ENCODE results near the gene BCO2. TPM values are rescaled to one million over a fixed set of nuclear protein-coding genes. Genes with fewer than 3 reads are reported as not detected.

The BCO2 gene
- total RNA-seq, 2 donors from 2014 or later: 0.24 to 1.0 TPM

DNA sequence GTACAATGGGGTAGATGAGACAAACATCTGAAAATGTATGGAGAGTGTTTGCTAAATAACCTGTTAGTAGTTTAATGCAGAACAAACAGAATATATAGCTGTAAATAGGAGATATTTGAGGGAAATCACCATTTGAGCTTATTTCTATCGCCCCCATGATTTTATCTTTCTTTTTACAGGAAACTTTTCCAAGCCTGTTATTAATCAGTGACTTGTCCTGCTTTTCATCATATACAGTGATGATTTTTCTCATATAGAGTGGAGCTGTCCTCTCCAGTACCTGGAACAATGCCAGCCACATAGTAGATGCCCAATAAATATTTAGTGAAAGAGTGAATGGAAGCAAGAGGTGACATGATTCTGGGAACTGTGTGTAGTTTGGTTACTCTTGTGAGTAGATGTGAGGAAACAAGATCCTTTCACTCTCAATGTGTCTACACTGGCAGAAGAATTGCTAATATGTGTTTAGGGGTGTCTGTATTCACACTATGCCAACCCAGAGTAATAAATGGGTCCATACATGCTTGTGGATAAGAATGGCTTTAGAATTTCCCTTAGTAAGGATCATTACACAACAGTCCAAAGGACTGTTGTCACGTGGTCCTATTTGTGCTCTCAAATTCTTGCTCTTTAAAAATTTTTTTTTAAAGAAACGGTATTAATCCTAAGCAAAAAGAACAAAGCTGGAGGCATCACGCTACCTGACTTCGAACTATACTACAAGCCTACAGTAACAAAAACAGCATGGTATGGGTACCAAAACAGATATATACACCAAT is 48.6 kb downstream of the BCO2 start:
- H3K27ac ChIP-seq (ENCODE audit: low read depth, low read length): no peak overlapping the region
- H3K9me3 ChIP-seq (ENCODE audit: control insufficient read depth, low read length): no peaks in the 10 kb centered on the region
- H3K36me3 ChIP-seq (ENCODE audit: control insufficient read depth, insufficient read depth, low read length): peaks cover 8% of the 10 kb centered on the region
- Mint-ChIP-seq H3K27ac (no peak overlapping the region), H3K9me3 (no peaks in the 10 kb centered on the region), H3K4me1 (peaks cover 8% of the 10 kb centered on the region), H3K36me3 (ENCODE audit: low read depth) (peaks cover 7% of the 10 kb centered on the region), H3K4me3 (no peak overlapping the region), H3K27me3 (ENCODE audit: insufficient read depth) (peaks cover 22% of the 10 kb centered on the region)
- no peak overlapping the region for H3K9ac ChIP-seq (ENCODE audit: extremely low read depth, low read length, poor library complexity, severe bottlenecking)
- 80 to 90% methylated on average over 5 of the region's 5 CpGs for WGBS, 2 experiments (ENCODE audit: insufficient coverage in 1 of 2, insufficient read length in 1 of 2)
- peaks cover 20% of the 10 kb centered on the region for H3K27me3 ChIP-seq (ENCODE audit: control insufficient read depth, insufficient read depth, low read length, poor library complexity, severe bottlenecking)
- no peaks in the 10 kb centered on the region for H3K4me1 ChIP-seq (ENCODE audit: control insufficient read depth, insufficient read depth, low read length)
- TF ChIP-seq, protein P1, sequence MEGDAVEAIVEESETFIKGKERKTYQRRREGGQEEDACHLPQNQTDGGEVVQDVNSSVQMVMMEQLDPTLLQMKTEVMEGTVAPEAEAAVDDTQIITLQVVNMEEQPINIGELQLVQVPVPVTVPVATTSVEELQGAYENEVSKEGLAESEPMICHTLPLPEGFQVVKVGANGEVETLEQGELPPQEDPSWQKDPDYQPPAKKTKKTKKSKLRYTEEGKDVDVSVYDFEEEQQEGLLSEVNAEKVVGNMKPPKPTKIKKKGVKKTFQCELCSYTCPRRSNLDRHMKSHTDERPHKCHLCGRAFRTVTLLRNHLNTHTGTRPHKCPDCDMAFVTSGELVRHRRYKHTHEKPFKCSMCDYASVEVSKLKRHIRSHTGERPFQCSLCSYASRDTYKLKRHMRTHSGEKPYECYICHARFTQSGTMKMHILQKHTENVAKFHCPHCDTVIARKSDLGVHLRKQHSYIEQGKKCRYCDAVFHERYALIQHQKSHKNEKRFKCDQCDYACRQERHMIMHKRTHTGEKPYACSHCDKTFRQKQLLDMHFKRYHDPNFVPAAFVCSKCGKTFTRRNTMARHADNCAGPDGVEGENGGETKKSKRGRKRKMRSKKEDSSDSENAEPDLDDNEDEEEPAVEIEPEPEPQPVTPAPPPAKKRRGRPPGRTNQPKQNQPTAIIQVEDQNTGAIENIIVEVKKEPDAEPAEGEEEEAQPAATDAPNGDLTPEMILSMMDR (conservative IDR thresholded peaks at IDR 0.05): no peak
- H3K4me3 ChIP-seq (ENCODE audit: low read length): no peak overlapping the region
- no peak for DNase-seq

- Histone ChIP-seq H3K9ac (ENCODE audit: extremely low read depth, low read length, poor library complexity, severe bottlenecking) (peak overlapping the region; percentile 77), H3K27ac (ENCODE audit: low read depth, low read length) (no peak overlapping the region), H3K4me3 (ENCODE audit: low read length) (peak overlapping the region; percentile 93), H3K27me3 (ENCODE audit: control insufficient read depth, insufficient read depth, low read length, poor library complexity, severe bottlenecking) (peaks cover 20% of the 10 kb centered on the region), H3K36me3 (ENCODE audit: control insufficient read depth, insufficient read depth, low read length) (peaks cover 26% of the 10 kb centered on the region), H3K9me3 (ENCODE audit: control insufficient read depth, low read length) (no peaks in the 10 kb centered on the region), H3K4me1 (ENCODE audit: control insufficient read depth, insufficient read depth, low read length) (no peaks in the 10 kb centered on the region)
- peak overlapping the region; percentile 84 for H3K4me3 Mint-ChIP-seq
- peak overlapping the region; percentile 93 for H3K27ac Mint-ChIP-seq
- peaks cover 8% of the 10 kb centered on the region for H3K4me1 Mint-ChIP-seq
- H3K27me3 Mint-ChIP-seq (ENCODE audit: insufficient read depth): peaks cover 22% of the 10 kb centered on the region
- 48% methylated on average over 6 of the region's 8 CpGs; no CpG with 5 or more reads in 1 of the 2 experiments for WGBS, 2 experiments (ENCODE audit: insufficient coverage in 1 of 2, insufficient read length in 1 of 2)
- no peaks in the 10 kb centered on the region for H3K9me3 Mint-ChIP-seq
- H3K36me3 Mint-ChIP-seq (ENCODE audit: low read depth): peaks cover 24% of the 10 kb centered on the region
- no peak for DNase-seq
- TF ChIP-seq, protein P1 (conservative IDR thresholded peaks at IDR 0.05): no peak
Observed at GRCh38 chr11:112225753-112226061, 50.4 kb downstream of the BCO2 start.

DNA sequence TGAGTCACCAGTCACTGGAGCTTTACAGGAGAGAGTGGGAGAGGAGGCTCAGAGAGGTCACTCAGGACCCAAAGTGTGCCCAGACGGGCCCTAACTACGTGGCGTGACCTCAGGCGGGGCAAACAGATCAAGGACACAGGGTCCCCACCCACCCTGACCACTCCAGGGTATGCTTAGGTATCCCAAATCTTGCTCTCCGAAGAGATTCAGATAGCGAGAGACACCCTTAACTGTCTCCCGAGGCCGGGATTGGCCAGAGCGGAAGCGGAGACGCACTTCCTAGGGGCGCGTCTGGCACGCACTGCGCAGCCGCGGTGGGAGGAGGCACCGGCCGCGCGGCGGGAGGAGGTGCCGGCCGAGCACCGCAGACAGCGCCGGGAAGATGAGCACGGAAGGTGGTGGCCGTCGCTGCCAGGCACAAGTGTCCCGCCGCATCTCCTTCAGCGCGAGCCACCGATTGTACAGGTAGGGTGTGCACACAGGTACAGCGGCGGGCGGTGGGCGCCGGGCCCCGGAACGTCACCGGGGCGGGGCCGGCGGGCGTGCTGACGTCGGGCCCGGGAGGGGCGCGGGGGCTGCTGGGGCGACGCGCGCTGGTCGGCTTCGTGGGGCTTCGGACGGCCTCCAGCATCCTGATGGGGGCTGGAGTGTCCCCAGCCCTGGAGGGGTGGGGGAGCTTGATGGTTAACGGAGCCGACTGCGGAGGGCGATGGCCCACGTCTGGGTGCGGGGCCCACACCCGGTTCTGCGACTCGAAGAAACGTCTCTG is 50.9 kb downstream of the BCO2 start, which contains the start of gene PTS:
Gene PTS, plus strand, starts transcription at position 367 of the 769 bp plus-strand sequence. Its CDS starts 16 bp downstream, at position 383.
- H3K27ac Mint-ChIP-seq: peak within 1 kb of the TSS; percentile 93
- no peaks in the 10 kb centered on the region for H3K9me3 Mint-ChIP-seq
- peaks cover 29% of the 10 kb centered on the region for H3K36me3 Mint-ChIP-seq (ENCODE audit: low read depth)
- peaks cover 20% of the 10 kb centered on the region for H3K27me3 ChIP-seq (ENCODE audit: control insufficient read depth, insufficient read depth, low read length, poor library complexity, severe bottlenecking)
- H3K36me3 ChIP-seq (ENCODE audit: control insufficient read depth, insufficient read depth, low read length): peaks cover 31% of the 10 kb centered on the region
- TF ChIP-seq, protein P1 (conservative IDR thresholded peaks at IDR 0.05): no peak
- H3K27me3 Mint-ChIP-seq (ENCODE audit: insufficient read depth): peaks cover 22% of the 10 kb centered on the region
- peak within 1 kb of the TSS; percentile 84 for H3K4me3 Mint-ChIP-seq
- peak within 1 kb of the TSS; percentile 77 for H3K9ac ChIP-seq (ENCODE audit: extremely low read depth, low read length, poor library complexity, severe bottlenecking)
- H3K4me1 Mint-ChIP-seq: peaks cover 8% of the 10 kb centered on the region
- peak within 1 kb of the TSS; percentile 37 for H3K27ac ChIP-seq (ENCODE audit: low read depth, low read length)
- WGBS, 2 experiments (ENCODE audit: insufficient coverage in 1 of 2, insufficient read length in 1 of 2): 0 to 1% methylated on average over 28 to 67 of the region's 70 CpGs
- DNase-seq: peak; percentile 93
- H3K4me1 ChIP-seq (ENCODE audit: control insufficient read depth, insufficient read depth, low read length): no peaks in the 10 kb centered on the region
- peak within 1 kb of the TSS; percentile 93 for H3K4me3 ChIP-seq (ENCODE audit: low read length)
- H3K9me3 ChIP-seq (ENCODE audit: control insufficient read depth, low read length): no peaks in the 10 kb centered on the region
